ENCODE data around the gene PLPPR3.
"Not testable (repeated sequence)": the region's sequence is repeated elsewhere in the genome, so short reads cannot be mapped to it uniquely, and the experiment has no call there.

PLPPR3 gene

DNA sequence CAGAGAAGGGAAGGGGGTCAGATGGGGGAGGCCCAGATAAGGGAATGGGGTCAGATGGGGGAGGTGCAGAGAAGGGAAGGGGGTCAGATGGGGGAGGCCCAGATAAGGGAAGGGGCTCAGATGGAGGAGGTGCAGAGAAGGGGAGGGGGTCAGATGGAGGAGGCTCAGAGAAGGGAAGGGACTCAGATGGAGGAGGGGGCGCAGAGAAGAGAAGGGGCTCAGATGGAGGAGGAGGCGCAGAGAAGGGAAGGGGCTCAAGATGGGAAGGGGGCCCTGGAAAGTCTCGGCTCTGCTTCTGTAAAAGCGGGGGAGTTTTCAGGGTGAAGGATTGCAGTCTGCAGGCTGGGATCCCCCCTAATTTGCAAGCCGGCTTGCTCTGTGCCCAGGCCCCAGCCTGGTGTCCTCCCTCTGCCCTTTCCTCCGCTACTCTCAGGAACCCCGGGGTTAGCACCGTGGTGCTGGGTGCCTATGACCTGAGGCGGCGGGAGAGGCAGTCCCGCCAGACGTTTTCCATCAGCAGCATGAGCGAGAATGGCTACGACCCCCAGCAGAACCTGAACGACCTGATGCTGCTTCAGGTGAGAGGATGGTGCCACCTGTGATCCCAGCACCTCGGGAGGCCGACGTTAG is 7.5 kb upstream of the PLPPR3 start:
- DNase-seq (ENCODE audit: low spot score), result no peak

DNA sequence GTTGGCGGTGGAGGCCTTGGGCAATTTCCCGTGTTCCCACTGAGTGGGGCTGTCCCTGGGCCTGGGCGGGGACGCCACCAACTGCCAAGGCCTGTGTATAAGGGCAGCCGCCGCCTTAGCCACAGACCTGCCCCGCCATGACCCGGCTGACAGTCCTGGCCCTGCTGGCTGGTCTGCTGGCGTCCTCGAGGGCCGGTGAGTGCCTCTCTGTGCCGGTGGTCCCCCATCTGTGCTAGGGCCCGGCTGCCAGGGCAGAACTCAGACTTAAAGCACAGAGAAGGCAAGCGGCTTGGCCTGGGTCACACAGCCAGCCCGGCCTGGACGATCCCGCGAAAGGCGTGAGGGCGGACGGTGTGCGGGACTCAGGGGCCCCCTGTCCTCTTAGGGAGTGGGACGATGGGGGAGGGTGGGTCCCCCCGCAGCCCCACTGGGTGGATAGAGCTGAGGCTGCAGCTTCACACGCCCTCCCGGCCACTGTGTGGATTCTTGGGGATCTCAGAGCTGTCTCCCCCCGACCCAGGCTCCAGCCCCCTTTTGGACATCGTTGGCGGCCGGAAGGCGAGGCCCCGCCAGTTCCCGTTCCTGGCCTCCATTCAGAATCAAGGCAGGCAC is 6.1 kb upstream of the PLPPR3 start, which contains the start of gene AZU1:
Gene AZU1, plus strand, starts transcription at position 128 of the 612 bp plus-strand sequence. Its CDS starts 10 bp downstream, at position 138.
- DNase-seq (ENCODE audit: low spot score), result no peak

DNA sequence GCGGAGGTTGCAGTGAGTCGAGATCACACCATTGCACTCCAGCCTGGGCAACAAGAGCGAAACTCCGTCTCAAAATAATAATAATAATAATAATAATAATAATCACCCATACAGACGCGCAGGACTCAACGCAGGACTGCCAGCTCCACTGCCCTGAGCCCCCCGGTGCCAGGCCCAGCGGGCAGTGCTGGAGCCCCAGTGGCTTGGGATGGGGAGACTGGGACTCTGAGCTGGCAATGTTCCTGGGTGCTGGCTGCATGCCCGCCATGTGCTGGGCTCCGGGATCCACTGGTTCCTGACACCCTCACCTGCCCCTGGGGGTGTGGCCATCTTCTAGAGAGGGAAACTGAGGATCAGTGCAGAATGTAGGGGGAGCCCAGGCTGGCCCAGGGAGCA is 5.6 kb upstream of the PLPPR3 start:
- DNase-seq (ENCODE audit: low spot score), result no peak

DNA sequence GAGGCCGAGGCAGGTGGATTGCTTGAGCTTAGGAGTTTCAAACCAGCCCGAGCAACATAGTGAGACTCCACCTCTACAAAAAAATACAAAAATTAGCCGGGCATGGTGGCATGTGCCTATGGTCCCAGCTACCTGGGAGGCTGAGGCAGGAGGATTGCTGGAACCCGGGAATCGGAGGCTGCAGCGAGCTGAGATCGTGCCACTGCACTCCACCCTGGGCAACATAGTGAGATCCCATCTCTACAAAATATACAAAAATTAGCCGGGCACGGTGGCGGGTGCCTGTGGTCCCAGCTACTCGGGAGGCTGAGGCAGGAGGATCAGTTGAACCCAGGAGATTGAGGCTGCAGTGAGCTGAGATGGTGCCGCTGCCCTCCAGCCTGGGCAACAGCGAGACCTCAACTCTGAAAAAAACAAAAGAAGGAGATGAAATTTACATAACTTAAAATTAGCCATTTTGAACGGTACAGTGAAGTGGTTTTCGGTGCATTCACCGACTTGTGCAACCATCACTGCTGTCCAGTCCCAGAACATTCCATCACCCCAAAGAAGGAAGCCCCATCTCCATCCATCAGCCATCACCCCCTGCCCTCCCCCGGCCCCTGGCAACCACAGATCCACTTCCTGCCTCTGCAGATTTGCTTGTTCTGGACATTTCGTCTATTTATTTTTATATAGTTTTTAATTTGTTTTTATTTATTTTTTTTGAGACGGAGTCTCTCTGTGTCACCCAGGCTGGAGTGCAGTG is 4.3 kb upstream of the PLPPR3 start:
- DNase-seq (ENCODE audit: low spot score), result no peak

DNA sequence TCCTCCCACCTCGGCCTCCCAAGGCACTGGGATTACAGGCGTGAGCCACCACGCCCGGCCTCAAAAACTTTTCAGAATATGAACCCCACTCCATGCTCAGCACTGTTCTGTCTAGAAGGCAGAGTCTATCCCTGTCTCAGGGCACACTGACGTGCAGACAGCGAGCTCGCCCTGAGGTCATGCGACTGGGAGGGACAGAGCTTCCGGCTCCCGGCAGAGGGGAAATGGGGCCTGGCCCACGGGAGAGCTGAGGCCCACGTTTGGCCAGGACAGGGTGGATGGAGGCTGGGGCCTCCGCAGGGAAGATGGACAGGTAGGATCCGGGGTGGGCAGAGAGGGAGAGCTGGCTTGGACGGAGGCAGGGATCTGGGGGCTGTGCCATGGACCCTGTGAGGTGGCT is 3.1 kb upstream of the PLPPR3 start:
- DNase-seq (ENCODE audit: low spot score), result no peak

DNA sequence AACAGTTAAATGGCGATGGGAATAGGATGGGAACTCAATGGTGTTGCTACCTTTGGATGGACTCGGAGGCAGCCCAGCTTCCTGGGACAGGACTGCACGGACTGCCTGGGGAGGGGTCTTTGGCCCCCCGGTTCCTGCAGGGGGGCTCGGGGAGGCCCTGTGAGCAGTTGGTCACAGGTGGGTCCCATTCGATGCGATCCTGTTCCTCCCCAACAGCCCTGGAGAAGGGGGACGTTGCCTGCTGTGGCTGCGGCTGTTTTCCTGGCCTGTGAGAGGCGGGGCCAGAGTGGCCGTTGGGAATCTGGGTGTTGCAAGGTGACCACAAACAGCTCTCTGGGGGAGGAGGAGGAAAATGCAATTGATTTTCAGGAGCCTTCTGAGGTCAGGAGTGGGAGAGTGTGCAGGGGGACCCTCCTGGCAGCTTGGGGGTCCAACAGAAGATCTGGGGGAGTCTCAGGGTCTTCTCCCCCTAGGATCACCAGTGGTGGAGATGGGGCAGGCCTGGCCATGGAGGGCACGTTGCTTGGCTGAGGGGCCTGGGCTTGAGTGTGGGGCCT is 1.9 kb upstream of the PLPPR3 start:
- DNase-seq (ENCODE audit: low spot score), result no peak

DNA sequence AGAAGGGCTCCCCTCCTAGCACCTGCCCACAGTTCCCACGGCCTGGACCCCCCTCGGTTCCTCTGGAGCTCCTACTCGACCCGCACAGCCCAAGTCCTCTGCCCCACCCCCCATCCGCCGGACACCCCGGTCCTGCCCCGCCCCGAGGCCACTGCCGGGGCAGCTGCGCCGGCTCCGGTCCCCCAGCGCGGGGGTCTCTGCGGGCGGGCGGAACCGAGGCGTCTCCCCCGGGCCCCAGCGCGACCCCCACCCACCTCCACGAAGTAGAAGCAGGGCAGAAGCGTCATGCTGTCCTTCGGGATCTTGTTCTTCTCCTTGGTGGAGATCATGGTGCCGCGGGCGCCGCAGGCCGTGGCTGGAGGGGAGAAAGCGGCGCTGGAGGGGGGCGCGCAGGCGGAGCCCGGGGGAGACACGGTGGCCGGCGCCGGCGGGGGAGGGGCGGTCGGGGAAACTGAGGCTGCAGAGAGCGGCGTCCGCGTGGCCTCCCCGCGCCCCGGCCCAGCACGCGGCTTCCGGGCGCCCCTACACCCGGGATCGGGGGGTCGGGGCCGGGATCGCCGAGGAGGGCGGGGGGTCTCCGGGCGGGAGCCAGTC is 427 bp downstream of the PLPPR3 start:
- no peak for DNase-seq (ENCODE audit: low spot score)

DNA sequence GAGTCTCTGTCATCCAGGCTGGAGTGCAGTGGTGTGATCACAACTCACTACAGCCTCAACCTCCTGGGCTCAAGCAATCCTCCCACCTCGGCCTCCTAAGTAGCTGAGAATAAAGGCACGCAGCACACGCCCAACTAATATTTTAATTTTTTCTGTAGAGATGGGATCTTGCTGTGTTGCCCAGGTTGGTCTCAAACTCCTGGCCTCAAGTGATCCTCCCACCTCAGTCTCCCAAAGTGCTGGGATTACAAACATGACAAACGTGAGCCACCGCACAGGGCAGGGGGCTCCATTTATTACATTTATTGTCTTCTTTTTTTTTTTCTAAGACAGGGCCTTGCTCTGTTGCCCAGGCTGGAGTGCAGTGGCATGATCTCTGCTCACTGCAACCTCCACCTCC is 1.5 kb downstream of the PLPPR3 start:
- DNase-seq (ENCODE audit: low spot score), result not testable (repeated sequence)

DNA sequence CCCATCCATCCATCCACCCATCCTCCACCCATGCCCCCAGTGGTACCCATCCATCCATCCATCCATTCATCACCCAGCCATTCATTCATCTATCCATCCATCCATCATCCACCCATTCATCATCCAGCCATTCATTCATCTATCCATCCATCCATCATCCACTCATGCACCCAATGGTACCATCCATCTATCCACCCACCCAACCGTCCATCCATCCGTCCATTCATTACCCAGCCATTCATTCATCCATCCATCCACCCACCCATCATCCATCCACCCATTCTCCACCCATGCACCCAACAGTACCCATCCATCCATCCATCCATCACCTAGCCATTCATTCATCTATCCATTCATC is 5.3 kb downstream of the PLPPR3 start:
- DNase-seq (ENCODE audit: low spot score), result no peak

DNA sequence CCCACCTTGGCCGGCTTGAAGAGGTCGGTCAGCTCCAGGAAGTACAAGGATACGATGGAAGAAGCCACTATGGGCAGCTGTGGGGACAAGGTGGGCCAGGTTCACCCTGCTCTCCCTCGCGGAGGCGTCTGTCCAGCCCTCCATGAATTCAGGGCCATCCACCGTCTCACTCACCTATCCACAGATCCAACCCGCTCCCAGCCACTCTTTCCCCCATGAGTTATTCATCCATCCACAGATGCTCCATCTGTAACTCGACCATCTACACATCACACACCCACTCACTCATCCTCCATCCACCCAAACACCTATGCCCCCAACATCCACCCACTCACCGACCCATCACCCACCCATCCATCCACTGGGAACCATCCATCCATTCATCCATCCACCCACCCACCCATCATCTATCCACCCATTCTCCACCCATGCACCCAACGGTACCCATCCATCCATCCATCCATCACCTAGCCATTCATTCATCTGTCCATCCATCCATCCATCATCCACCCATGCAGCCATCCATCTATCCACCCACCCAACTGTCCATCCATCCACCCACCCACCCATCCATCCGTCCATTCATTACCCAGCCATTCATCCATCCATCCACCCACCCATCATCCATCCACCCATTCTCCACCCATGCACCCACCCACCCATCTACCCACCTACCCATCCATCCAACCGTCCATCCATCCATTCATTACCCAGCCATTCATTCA is 5.8 kb downstream of the PLPPR3 start:
- DNase-seq (ENCODE audit: low spot score), result no peak

DNA sequence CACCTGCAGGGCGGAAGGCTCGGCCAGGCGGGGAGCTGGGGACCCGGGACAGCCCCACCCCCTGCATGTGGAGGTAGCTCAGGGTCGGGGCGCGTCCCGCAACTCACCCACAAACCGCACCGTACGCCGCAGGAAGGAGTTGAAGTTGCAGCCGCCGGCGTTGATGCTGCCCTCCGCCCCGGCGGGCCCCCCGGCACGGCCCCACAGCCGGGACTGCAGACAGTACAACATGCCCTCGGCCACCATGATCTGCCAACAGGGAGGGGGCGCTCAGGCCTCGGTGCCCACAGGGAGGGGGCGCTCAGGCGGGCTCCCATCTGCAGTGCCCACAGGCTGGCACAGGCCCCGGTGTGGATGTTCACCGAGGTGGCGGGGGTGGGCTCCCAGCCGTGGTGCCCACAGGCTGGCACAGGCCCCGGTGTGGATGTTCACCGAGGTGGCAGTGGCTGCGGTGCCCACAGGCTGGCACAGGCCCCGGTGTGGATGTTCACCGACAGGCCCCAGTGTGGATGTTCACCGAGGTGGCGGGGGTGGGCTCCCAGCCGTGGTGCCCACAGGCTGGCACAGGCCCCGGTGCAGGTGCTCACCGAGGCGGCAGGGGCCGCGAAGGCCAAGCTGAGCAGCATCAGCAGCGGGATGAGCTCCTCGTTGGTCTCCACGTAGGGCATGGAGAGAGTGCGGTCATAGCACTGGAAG is 6.5 kb downstream of the PLPPR3 start:
- DNase-seq (ENCODE audit: low spot score), result no peak

DNA sequence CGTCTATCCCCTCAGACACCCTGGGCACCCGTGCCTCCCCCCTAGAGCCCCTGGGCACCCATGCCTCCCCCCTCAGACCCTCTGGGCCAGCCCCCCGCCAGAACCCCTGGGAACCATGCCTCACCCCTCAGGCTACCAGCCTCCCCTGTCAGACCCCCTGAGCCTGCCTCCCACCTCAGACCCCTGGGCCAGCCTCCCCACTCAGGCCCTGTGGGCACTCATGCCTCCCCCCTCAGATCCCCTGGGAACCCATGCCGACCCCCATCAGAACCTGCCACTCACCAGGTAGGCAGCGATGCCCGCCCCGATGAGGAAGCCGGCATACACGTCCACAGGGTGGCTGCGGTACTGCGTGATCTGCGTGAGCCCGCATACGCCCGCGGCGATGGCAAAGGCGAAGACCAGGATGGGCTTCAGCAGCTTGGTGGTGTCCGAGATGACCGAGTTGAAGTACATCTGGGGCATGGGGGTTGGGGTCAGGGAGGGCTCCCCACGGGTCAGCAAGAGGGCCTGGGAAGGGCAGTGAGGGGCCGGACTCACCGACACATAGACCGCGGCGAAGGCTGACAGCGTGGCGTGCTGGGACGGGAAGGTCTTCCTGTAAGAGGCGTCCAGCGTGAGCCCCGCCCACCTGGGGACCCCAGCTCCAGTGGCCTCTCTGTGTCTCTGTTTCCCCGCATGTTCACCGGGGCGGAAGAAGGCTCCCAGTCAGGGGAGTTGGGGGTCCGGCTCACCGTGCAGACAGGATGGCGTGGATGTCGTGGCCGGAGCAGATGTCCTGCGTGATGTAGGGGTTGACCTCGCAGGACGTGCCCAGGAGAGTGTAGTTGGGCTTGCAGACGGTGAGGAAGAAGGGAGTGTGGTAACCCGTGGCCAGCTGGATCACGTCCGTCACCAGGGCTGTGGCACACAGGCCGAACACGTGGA is 7.3 kb downstream of the PLPPR3 start:
- no peak for DNase-seq (ENCODE audit: low spot score)

DNA sequence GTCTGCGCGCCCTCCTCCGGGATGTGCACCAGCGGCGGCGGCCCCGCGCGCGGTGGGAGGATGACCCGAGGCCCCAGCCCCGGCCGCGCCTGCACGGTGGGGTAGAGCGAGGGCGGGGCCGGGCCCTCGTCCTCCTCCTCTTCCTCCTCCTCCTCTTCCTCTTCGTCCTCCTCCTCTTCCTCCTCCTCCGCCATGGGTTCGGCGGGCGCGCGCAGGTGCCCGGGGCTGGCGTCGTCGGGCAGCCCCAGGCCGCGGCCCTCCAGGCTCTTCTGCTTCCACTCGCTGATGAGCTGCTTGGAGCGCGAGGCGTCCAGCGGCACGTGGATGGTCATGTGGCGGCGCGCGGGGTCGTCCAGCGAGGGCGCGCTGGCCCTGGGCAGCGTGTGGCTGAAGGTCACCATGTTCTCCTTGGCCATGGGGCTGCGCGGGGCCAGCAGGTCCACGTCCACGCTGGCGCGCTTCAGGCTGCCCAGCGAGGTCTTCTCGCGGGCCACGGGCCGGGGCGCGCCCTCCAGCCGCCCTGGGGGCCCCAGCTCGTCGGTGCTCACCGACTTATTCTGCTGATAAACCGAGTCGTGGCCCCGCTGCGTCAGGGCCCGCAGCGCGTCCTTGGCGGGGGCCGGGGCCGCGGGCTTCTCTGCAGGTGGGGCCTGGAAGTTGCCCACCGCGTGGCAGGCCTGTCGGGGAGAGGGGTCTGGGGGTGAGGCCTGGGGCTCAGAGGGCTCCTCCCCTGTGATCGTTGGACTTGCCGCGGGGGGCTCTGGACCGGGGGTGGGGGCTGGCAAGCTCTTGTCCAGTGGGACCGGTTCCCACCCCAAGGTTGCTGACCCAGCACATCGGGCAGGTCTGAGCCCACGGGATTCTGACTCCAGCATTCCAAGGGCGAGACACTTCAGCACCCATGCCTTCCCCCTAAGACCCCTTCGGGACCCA is 8.3 kb downstream of the PLPPR3 start:
- DNase-seq (ENCODE audit: low spot score), result no peak

DNA sequence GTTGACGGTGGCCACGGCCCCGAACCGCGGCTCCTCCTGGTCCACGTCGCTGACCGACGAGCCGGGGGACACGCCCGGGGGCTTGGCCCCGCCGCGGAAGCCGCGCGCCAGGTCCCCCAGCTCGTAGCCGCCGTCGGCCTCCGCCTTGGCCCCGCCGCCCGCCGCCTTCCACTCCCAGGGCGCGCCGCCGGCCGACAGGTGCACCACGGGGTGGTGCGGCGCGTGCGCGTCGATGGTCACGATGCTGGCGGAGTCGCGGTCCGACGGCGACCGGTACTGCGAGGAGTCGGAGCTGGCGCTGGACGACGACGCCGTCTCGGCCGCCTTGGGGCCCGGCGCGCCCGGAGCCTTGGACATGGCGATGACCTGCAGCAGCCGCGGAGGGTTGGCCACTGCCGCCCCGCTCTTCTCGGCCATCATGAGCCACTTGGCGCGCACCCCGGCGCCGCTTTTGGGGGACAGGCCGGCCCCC is 9.0 kb downstream of the PLPPR3 start:
- DNase-seq (ENCODE audit: low spot score), result no peak

DNA sequence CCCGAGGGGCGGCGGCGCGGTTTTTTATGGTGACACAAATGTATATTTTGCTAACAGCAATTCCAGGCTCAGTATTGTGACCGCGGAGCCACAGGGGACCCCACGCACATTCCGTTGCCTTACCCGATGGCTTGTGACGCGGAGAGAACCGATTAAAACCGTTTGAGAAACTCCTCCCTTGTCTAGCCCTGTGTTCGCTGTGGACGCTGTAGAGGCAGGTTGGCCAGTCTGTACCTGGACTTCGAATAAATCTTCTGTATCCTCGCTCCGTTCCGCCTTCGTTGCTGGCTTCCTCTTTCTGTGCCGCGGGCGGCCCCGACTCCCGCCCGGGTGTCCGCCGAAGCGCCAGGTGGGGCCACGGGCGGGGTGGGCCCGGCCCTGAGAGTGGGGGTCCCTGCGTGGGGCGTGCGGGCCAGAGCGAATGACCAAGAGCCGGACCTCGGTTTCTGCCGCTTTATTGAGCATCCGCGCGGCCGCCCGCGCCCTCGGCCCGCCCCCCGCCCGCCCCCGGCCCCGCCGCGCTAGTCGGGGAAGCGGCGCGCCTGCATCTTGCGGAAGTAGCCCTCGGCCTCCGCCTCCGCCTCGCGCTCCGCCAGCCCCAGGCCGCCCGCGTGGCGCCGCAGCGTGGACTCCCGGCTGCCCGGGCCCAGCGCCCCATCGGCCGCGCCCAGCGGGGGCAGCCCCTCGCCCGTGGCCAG is 9.6 kb downstream of the PLPPR3 start:
- DNase-seq (ENCODE audit: low spot score), result no peak

DNA sequence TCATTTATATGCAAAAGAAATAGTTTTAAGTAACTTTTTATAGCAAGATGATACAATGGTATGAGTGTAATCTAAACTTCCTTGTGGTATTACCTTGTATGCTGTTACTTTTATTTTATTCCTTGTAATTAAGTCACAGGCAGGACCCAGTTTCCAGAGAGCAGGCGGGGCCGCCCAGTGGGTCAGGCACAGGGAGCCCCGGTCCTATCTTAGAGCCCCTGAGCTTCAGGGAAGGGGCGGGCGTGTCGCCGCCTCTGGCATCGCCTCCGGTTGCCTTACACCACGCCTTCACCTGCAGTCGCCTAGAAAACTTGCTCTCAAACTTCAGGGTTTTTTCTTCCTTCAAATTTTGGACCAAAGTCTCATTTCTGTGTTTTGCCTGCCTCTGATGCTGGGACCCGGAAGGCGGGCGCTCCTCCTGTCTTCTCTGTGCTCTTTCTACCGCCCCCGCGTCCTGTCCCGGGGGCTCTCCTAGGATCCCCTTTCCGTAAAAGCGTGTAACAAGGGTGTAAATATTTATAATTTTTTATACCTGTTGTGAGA is 10.2 kb downstream of the PLPPR3 start:
- DNase-seq (ENCODE audit: low spot score), result no peak

DNA sequence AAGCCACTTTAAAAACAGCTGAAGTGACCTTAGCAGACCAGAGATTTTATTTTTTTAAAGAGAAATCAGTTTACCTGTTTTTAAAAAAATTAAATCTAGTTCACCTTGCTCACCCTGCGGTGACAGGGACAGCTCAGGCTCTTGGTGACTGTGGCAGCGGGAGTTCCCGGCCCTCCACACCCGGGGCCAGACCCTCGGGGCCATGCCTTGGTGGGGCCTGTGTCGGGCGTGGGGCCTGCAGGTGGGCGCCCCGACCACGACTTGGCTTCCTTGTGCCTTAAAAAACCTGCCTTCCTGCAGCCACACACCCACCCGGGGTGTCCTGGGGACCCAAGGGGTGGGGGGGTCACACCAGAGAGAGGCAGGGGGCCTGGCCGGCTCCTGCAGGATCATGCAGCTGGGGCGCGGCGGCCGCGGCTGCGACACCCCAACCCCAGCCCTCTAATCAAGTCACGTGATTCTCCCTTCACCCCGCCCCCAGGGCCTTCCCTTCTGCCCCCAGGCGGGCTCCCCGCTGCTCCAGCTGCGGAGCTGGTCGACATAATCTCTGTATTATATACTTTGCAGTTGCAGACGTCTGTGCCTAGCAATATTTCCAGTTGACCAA is 10.8 kb downstream of the PLPPR3 start:
- no peak for DNase-seq (ENCODE audit: low spot score)
